Sigmoid colon (tissue), 4 donors: ENCODE data around the gene ACYP2.

Experiments
- CTCF ChIP-seq, 4 experiments: fragments of 450-650 bp in 3 of 4; fragments of 200-600 bp in 1 of 4; IDR thresholded peaks; one replicate each; pipeline ENCODE4 v1.5.1; 2016 to 2019; ENCODE audit warnings: antibody characterized with exemption in 4 of 4, mild to moderate bottlenecking in 3 of 4, moderate library complexity in 2 of 4
- EP300 ChIP-seq, 4 donors: sonication (generic); formaldehyde crosslinking; IDR thresholded peaks; one replicate each; pipeline ENCODE4 v1.6.1; 2017; ENCODE audit warnings: antibody characterized with exemption in 4 of 4
- POLR2A ChIP-seq, 2 donors: fragments of 450-650 bp; IDR thresholded peaks; one replicate each; pipeline ENCODE4 v1.6.1; 2016; ENCODE audit warnings: antibody characterized with exemption in 2 of 2, mild to moderate bottlenecking in 2 of 2, moderate library complexity in 2 of 2
- POLR2AphosphoS5 ChIP-seq, 4 donors: sonication (generic); formaldehyde crosslinking; IDR thresholded peaks; one replicate each; pipeline ENCODE4 v1.6.1; 2017; ENCODE audit warnings: antibody characterized with exemption in 4 of 4

- TF ChIP-seq CTCF (IDR thresholded peaks at IDR 0.05) (no peak), EP300 (IDR thresholded peaks at IDR 0.05) (no peak), POLR2A (IDR thresholded peaks at IDR 0.05) (no peak), POLR2AphosphoS5 (IDR thresholded peaks at IDR 0.05) (no peak)
Observed at GRCh38 chr2:54081574-54081973, 33.8 kb upstream of the ACYP2 start.
